COLO668 (cell line): ENCODE data around the gene PTK6.

Source experiments
- DNase-seq: peaks from one replicate; lab custom pipeline; 2025; ENCODE audit not compliant: unreplicated experiment; lab: John Stamatoyannopoulos, UW

PTK6 gene

DNA sequence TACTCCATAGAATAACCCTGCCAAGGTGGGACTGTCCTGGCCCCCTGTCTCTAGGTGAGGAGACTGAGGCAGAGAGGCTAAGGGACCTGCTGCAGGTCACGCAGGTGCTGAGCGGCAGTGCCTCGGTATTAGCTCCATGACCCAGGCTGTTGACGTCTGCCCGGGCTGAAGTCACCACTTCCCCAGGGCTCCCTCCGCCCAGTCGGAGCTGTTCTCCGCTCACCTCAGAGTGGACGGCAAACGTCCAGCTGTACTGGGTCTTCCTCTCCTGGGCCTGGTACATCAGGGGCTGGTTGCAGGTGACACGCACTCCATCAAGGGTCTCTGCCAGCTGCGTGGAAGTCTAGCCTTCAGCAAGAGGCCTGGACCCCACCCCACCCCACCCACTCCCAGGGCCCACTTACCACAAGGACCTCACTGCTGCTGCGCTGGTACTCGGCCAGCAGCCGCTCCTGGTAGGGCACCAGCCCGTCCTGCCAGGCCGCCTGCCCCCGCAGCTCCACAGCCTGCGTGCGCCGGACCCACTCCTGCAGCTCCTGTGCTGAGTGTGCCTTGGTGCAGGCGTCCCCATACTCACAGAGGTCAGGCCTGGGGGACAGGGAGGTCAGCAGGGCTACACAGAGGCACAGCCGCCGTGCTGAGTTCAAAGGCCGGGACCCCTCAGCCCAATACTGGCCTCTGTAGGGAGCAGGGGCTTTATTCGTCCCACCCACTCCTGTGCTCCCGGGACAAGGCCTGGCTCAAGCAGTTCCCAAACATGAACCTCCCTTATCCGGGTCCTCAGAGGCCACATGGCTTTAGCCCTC, 33.3 kb upstream of the PTK6 start:
- no peak for DNase-seq

DNA sequence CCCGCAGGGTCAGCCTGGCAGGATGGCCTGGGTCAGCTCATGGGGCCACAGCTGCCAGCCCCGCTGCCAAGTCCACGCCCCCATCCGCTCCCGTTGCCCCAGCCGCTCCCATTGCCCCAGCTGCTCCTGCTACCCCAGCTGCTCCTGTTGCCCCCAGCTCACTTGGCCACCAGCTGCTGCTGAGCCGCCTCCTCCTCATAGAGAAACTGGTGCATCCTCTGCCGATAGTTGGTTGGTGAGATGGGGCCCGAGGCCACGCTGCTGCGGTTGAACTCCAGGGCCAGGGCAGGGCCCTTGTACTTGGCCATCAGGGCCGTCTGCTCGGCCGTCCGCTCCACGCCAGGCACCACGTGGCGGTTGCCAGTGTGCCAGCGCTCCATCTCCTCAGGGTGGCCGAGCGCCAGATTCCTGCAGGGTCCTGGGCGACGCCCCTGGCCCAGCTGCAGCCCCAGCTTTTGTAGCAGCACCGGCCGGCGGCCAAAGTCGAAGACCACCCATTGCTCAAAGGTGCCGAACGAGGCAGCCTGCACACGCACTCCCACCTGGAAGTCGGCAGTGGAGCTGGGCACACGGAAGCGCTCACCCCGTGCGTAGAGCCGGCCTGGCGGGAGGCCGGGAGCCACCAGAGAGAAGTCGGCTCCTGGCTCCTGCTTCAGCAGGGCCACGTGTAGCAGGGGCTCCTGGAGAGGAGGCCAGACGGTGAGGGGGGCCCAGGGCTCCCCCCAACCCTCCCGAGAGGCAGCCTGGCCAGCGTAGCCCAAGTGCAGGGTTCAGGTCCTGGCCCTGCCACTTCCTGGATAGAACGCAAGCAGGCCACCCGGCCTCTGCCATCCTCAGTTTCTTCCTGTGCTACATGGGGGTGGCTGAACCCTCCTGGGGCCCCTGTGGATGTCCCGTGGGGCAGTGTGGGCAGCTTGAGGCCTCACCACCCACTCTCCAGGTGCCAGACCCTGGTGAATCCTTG, 32.1 kb upstream of the PTK6 start:
- DNase-seq: no peak

DNA sequence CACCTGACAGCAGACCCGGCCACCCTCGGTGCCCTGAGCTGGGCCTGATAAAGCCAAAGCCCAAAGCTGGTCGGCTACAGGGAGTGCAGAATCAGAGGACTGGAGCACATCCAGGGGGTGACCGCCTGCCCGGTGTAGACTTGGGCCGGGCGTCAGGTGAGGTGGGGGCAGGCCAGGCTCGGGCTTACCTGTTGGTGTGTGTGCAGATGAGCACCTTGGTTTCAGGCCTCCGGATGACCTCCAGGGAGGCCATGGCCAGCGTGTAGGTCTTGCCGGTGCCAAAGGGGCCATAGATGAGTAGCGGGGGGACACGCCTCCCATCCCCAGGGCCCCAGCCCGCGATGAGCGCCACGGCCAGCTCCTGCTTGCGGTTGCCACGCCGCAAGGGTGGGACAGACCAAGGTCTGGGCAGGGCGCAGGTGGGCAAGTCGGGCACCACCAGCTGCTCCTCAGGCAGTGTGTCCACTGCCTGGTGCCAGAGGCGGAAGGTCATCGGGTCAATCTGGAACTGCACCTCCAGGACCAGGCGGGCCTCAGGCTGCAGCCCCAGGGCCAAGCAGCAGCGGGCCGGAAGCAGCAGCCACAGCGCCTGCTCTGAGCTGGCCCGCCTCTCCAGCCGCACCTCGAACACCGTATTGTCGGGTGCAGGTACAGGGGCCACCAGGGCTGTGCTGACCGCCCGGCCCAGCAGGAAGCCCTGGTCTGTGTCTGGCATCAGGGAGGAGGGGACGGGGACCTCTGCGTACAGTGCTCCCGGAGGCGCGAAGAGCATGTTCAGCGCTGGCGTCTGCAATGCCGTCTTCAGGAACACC, 31.2 kb upstream of the PTK6 start:
- DNase-seq: no peak

DNA sequence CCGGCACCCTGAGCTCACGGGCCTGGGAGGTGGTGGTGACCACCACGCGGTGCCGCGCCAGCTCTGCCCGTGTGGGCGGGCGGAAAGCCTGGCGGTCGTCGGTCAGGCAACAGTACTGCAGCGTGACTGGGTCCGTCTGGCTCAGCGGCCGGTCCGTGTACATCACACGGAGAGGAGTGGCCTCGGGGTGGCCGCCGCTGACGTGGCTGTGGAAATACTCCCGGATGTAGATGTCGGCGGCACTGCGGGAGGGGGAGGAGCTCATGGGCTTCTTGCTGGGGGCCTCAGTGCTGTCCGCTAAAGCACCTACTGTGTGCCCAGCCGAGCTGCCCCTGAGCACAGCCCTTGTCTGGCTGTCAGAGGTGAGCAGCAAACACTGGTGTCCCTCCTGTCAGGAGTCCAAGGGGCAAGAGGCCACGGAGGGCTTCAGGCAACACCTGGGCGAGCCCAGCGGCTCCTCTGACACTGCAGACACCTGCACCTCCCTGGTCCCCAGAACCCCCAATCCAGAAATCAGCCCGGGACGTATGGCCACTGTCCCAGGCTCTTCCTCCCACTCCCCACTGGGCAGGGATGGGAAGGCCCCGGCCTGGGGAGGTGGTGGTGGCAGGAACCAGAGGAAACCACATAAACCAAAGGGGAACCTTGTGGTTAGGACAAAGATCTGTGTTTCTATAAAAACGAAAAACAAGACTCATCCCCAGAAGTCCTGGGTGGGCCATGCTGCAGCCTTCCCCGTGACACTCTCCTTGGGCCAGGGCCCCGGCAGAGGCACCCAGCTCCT, 30.4 kb upstream of the PTK6 start:
- no peak for DNase-seq

DNA sequence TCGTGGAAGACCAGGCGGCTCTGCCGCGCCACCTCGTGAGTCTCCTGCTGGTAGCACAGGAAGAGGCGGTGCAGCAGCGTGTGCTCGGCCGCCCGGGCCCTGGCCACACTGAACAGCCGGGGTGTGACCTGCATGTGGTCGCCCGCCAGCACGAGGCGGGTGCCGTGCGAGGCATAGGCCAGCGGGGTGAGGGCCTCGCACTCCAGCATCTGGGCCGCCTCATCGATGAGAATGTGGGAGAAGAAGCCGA, 29.9 kb upstream of the PTK6 start:
- no peak for DNase-seq

DNA sequence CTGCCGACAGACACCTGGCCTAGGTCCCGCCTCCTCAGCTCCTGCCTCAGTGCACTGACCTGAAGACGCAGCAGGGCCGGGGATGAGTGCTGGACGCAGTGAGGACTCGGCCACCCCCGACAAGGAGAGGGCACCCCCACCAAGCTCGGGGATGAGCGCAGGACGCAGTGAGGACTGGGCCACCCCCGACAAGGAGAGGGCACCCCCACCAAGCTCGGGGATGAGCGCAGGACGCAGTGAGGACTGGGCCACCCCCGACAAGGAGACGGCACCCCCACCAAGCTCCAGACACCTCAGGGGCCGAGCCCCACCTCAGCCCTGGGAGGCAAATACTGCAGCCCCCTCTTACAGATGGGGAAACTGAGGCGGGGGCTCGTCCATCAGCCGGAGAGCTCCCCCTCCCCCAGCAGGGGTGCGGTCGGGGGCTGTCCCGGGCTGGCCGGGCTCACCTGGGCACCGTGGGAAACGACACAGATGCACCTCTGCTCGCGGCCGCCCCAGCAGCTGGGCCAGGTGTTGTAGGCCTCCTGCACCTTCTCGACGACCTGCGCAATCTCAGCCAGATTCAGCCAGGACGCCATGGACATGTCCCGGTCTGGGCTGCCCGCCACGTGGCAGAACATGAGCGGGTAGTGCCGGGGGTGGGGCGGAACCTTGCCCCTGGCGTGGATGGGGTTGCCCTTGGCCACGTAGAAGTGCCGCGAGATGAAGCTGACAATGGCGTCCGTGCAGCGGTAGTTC, 29.4 kb upstream of the PTK6 start:
- no peak for DNase-seq

DNA sequence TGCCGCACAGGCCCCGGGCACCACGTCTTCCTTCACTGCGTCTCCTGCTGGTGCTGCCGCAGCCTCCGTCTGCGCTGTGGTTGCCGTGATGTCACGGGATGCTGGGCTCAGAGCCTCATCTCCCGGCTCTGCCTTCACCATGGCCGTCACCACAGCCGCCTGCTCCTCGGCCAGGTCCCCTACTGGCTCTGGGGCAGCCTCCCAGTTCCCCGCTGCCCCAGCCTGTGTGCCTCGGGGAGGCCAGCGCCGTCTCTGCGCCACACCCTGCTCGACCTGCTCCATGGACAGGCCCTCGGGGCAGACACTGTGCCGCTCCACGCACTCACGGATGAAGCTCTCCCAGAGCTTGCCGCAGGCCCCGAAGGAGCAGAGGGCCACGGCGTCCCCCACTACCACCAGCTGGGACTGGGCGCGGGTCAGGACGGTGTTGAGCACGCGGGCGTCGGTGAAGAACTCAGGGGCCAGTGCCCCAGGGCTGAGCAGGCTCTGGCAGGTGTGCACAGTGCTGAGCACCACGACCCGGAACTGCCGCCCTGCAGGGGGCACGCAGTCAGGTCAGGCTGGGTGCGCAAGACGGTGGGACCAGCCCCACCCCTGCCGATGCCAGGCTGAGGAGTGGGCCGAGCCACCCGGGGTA, 28.6 kb upstream of the PTK6 start:
- DNase-seq: no peak

DNA sequence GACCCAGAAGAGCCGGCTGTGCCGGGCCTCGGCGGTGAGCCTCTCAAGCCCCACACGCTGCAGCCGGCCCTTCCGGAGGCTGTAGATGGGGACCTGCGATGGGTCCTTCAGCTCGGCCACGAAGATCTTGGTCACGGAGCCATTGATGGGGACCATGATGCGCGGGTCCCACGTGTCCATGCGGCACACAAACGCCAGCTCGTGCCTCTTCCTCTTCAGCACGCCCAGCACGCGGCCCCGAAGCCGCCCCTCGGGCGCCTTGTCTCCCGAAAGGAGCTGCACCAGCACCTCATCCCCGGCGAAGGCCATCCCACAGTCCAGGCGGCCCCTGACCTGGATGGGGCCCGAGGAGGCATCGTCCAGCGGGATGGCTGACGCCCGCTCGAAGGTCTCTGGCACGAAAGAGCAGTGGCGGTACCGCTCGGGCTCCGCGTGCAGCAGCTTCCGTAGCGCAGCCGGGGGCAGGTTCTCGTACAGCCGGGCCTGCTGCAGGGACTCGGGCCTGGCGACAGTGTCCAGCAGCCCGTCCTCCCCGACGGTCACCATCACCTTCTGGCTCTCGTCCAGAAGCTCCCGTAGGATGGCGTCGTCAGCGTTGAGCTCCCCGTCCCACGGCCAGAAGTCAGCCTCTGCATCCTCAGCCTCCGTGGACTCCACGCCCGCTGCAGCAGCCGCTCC, 28.0 kb upstream of the PTK6 start:
- DNase-seq: no peak

DNA sequence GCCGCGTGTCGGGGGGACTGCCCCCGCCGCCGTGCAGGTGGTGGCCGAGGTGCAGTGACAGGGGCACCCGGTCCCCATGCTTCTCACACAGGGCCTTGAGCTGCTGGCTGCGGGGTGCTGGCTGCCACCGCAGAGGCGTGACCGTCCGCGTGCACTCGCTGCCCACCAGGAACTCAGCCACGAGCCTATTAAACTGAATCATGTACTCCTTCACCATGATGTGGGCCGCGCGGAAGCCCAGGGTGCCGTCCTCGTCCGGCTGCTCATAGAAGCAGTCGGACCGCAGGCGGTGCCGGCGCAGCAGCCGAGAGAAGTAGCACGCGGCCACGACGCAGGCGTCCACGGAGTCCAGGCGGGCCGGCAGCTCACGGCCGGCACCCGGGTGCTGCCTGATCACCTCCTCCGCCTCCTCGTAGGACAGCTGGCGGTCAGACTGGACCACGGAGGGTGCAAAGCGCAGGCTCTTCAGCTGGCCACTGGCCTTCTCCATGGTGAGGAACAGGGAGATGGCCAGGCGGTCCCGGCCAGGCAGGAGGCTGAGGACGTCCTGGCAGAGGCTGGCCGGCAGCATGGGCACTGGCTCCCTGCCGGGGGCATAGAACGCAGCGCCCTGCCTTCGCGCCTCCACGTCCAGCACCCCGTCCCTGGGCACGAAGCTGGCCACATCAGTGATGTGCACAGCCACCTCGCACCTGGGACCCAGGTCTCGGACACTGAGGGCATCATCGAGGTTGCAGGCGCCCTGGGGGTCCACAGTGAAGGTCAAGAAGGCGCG, 27.0 kb upstream of the PTK6 start:
- no peak for DNase-seq

DNA sequence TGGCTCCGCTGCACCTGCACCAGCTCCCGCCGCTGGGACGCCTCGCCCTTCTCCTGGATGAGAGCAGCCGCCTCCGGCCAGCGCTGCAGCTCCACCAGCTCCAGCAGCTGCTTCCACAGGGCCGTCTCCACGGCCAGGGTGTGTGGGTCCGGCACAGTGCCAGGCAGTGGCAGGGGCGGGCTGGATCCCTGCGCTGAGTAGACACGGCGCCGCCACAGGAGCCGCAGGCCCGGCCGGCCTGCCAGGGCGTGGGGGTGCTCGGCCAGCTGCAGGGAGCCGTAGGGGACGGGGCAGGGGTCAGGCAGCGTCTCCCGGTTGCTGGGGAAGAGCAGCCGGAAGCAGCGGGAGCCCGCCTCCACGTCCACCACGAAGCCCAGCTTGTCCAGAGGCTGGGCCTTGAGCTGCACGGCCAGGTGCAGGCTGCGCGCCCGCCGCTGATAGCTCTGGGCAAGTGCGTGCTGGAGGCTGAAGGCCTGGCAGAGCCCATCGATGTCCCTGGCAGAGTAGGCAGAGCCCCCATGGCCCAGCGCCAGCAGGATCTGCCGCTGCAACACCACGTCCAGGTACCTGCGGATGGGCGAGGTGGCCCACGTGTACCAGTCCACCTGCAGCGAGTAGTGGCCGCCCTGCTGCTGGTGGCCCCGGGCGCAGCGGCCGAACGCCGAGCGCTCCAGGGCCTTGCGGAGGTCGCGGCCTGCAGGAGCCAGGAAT, 26.2 kb upstream of the PTK6 start:
- DNase-seq: no peak

DNA sequence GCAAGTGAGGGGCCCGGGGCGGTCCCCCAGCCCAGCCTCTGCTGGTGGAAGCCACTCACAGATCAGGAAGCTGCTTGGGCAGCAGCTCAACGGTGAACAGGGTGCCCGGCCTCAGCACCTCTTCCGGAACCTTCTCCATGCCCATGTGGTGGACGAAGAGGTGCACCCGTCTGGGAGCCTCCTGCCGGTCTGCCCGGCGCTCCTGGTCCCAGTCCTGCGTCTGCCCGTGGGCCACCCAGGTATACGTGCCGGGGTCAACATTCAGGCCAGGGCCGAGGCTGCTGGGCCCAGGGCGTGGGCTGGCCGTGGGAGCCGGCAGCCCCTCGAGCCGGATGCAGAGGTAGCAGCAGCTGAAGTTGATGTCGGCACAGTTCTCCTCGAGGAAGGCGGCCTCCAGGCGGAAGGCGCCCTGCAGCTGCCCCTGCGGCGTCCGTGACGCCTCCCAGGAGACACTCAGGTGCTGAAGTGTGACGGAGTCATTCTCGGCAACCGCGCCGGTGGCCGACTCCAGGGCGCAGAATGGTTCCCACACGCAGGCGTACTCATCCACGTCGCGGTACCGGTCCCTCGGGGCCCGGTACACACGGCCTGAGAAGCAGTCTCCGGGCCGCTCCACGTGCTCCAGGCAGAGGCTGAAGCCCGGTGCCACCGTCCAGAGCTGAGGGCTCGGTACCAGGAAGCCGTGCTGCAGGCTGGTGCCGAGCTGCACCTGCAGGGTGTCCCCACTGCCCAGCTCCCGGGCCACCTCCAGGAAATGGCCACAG, 25.5 kb upstream of the PTK6 start:
- DNase-seq: no peak

DNA sequence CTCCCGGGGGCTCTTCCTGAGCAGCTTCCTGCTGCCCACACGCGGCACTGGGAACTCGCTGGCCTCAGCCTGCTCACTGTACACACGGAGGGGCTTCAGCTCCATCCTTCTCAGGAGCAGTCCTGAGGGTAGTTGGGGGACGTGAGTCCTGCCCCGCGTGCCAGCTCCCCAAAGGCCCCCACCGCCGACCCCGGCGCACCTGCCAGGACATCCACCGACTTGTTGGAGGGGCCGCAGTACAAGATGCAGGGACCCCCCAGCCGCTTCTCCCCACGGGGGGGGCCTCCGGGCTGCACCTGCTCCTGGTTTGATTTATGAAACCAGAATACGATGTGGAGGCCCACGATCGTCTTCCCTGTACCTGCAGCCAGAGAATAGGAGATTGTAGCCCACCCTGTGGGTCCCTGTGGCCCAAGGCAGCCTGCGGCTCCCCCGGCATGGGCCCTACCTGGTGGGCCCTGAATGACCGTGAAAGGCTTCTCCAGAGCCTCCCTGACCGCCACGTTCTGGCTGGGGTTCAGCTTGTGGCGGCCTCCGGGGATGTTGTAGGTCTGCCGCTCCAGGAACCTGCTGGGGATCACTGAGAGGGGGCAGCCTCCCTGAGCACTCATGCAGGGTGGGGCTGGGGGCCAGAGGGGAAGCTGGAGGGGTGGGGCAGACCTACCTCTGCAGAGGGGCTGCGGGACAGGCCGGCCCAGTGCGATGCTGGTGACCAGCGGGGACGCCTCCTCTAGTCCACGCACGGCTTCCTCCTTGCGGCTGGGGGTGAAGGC, 24.6 kb upstream of the PTK6 start:
- DNase-seq: no peak

DNA sequence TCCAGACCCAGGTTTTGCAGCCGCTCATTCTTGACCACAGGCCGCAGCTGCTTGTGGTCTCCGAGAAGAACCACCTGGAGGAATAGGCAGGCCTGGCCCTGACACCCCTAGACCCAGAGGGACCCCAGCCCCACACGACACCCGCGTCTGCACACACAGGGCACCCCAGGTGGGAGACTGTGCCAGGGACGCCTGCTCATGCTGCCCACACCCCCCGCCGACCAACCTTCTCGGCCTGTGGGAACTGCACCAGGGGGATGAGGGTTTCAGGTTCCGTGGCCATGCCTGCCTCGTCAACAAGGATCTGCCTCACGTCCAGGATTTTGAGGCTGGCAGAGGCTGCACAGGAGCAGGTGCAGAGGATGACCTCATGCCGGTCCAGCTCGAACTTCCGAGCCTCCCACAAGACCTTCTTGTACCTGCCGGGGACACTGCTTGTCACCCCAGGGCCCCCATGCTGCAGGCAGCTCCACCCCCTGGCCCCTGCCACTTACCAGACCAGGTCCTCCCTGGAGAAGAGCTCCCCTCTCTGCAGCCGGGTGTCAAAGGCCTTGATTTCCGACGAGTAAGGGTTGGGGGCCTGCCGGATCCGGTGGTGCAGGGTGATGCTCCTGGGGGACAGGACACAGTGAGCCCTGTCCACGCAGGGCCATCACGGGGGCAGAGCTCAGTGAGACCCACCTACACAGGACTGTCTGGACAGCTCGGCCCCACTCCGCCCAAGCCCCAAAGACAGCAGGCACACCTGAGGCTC, 23.9 kb upstream of the PTK6 start:
- DNase-seq: no peak

DNA sequence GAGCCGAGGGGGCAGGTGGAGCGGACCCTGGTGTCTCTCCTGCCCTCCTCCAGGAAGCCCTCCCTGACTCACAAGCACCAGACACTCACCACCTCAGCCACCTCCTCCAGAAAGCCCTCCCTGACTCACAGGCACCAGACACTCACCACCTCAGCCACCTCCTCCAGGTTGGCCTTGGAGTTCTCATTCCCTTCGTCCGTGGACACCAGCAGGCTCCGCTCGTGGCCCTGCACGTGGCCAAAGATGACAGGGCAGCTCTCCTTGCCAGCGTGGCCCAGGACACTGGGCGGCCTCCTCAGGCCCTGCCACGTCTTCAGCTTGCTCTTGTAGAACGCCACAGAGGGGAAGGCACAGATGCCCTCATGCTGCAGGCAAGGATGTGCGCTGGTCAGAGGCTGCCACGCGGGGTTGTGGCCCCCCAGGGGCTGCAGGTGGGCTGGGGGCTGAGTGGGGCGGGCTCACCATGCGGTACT, 23.2 kb upstream of the PTK6 start:
- no peak for DNase-seq
